Endometrial microvascular endothelial cells (primary cell): ENCODE measurements around the gene FES. TPM values are rescaled to one million over a fixed set of nuclear protein-coding genes. Genes with fewer than 3 reads are reported as not detected.
"Not testable (repeated sequence)": the region's sequence is repeated elsewhere in the genome, so short reads cannot be mapped to it uniquely, and the experiment has no call there.

ENCODE experiments used
- in situ Hi-C: cut with HindIII; loops from 2 replicates; pipeline ENCODE4 v1.10.0; 2017; ENCODE audit warnings: low sequenced_read_pairs, low pct_unique_long_range_greater_than_20kb; ENCODE audit errors: inconsistent ontology term
- total RNA-seq: library from RNA; depleted of rRNA; stranded (reverse); fragments of >200 nt; gene quantifications from one replicate; pipeline ENCODE4 v1.2.3, GENCODE V29; 2015; ENCODE audit errors: inconsistent ontology term

FES gene
- total RNA-seq, 1 donor from 2014 or later: 144 TPM

DNA sequence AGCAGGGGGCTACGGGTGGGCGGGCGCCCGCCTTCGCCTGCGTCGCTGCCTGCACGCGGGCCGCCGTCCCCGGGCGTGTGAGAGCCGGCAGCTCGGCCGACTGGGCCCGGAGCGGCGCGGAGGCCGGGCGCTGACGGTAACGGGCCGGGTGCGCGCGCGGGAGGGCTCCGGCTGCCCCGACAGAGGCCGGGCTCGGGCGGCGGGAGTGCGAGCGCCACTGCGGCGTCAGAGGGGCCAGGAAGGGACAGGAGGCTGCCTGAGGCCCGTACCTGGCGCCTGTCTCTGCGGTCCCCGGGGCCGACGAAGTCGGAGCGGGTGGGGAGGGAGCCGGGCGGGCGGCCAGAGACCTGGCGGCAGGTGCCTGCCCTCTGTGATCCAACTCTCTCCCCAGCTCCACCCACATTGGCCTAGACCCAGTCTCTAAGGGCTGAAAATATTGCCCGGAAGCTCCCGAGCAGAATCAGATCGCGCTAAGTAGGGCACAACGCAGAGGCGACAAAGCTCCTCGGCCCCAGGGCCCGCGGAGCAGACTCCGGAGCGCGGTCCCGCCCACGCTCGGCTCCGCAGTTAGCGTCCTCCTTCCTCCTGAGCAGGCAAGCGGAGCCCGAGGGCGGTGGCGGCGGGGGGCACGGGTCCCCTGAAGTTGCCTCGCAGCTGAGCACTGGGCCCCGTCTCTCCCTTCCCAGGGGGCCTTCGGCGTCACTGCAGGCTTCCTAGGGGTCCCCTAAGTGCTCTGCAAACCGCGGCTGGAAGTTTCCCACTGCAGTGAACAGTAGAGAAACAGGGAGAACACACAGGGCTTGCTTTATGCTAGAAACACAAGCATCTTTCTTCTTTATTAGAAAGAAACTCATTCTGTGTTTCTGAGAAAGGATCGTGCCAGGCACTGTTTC lies 18.8 kb downstream of the FES start, which contains the start of gene MAN2A2:
Gene MAN2A2 (plus strand): TSS at position 463 of the 893 bp plus-strand sequence. CDS start 906 bp downstream, outside the sequence.
- in situ Hi-C loops: no loop called here

DNA sequence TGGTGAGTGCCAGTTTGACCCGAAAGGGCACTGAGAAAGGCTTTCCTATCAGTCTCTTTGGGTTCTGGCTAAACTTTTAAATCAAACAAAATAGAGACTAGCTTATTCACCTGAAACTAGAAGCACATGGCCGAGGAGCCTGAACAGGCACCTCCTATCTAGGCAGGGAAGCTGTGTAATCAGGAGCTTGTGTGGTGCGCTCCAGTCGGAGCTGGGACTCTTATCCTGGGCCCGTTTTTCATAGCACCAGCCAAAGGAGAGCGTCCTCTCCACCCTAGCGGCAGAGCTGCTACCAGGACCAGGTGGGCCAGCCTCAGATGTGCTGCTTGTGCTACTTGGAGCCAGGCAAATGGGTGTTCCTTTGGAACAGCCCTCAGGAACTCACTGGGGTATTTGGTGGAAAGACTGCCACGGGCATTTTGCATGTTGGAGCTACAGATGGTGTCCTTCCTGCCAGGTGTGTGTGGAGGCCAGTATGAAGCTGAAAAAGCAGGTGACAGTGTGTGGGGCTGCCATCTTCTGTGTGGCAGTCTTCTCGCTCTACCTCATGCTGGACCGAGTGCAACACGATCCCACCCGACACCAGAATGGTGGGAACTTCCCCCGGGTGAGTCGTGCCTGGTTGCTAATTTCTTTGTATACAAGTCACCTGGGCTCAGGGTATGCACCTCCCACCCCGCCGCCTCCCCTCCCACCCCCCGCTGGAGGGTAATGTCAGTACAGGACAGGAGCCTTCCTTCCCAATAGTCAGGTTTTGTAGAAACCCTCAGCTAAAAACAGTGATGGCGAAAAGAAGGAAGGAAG lies 19.6 kb downstream of the FES start:
- in situ Hi-C loops: no loop called here

DNA sequence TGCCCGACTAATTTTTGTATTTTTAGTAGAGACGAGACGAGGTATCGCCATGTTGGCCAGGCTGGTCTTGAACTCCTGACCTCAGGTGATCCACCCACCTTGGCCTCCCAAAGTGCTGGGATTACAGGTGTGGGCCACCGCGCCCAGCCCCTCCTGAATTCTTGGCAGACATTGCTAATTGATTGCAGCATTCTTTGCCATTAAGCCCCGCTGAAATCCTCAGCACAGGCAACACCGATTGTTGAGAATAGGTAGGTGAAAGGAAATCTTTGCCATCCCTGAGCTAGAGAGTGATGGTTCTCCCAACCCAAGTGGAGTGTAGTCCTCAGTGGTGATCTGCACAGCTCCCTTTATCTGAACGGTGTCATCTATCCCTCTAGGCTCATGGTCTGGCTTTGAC lies 20.4 kb downstream of the FES start:
- in situ Hi-C loops: no loop called here

DNA sequence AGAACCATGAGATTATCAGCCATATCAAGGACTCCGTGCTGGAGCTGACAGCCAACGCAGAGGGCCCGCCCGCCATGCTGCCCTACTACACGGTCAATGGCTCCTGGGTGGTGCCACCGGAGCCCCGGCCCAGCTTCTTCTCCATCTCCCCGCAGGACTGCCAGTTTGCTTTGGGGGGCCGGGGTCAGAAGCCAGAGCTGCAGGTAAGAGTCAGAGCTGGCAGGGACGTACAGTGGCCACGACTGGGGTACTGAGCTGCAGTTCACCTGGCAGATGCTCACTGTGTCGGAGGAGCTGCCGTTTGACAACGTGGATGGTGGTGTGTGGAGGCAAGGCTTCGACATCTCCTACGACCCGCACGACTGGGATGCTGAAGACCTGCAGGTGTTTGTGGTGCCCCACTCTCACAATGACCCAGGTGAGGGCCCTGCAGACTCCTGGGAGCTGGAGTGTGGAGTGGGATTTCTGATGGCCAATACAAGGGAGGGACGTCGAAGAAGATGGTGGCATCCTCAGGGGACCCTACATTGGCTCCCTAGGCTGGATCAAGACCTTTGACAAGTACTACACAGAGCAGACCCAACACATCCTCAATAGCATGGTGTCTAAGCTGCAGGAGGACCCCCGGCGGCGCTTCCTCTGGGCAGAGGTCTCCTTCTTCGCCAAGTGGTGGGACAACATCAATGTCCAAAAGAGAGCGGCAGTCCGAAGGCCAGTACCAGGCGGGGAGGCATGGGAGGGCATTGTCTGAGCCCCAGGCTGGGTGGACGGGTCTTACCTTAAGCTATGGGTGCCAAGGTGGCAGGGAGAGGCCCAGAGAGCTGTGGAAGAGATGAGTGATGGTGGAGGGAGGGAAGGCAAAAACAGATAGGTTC lies 21.2 kb downstream of the FES start:
- in situ Hi-C loops: no loop called here

DNA sequence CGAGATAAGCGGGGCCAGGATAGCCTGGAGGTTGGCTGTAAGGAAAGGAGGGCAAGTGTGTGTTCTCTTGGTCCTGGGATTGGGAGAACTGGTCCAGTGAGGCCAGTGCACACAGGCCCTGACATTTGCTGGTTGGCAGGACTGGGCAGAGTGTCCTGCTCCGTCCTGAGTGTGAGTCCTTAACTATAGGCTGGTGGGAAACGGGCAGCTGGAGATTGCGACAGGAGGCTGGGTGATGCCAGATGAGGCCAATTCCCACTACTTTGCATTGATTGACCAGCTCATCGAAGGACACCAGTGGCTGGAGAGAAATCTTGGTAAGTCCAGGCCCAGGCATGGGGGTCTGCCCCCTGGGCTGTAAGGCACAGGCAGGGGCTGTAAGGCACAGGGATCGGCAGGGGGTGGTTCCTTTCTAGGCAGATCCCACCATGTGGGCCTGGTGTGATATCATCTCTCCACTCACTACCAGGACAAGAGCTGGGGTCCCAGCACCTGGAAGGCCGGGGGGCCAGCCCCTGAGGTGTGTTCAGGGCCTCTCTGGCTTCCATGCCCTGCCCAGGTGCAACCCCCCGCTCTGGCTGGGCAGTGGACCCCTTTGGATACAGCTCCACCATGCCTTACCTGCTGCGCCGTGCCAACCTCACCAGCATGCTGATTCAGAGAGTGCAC lies 22.0 kb downstream of the FES start:
- in situ Hi-C loops: no loop called here

DNA sequence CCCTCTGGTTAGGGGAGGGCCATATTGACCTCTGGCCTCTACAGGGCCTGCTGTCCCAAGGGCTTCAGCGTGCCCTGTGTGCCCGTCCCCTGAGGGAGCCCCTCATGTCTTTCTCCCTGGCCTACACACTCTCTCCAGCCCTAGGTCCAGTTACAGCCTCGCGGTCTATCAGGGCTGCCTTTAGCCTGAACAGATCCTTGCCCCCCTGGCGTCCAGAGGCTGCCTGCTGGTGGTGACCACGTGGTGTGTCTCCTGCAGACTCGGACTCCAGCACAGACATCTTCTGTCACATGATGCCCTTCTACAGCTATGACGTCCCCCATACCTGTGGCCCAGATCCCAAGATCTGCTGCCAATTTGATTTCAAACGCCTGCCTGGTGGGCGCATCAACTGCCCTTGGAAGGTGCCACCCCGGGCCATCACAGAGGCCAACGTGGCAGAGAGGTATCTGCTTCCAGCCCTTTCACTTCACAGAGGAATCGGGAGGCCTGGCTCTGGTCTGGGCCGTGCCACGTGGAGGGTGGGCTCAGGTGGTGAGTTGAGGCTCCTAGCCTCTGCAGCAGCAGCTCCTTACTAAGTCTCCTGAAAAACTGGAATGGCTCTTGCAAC lies 22.9 kb downstream of the FES start:
- in situ Hi-C loops: no loop called here

DNA sequence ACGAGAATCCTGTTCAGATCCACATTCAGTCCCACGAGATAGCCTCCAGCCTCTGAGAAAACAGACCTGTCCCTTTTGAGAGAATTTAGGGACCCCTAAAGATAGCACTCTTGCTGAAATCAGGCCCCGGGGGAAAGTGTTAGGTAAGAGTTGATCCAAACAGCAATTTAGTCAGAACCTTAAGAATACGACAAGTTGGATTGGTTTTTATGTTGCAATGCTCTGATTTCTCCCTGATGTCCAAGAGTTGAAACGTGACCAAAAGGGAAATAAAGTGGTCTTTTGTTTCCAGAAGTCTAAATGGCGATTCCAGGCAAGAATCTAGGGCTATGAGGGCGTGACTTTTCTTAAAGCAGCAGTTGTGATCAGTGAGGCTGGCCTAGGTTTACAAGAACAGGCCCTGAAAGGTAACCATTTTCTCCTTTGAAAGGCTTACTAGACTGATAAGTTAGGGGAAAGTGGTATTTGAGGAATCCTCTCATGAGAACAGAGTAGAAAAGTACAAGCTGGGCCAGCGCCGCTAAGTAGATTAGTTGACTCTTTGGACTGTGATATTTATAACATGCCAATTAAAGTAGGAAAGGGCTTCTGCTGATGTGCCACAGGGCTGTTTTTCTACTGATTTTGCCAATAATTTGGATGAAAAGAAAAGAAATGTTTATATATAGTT lies 23.7 kb downstream of the FES start:
- in situ Hi-C loops: no loop called here

DNA sequence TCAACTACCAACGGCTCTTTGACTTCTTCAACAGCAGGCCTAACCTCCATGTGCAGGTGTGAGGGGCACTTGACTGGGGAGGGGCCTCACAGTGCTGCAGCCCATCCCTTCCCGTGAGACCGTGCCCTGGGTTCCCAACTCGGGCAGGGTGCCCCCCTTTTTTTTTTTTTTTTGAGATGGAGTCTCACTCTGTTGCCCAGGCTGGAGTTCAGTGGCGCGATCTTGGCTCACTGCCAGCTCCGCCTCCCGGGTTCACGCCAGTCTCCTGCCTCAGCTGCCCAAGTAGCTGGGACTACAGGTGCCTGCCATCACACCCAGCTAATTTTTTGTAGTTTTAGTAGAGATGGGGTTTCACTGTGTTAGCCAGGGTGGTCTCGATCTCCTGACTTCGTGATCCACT lies 25.1 kb downstream of the FES start:
- in situ Hi-C loops: not testable (repeated sequence)

DNA sequence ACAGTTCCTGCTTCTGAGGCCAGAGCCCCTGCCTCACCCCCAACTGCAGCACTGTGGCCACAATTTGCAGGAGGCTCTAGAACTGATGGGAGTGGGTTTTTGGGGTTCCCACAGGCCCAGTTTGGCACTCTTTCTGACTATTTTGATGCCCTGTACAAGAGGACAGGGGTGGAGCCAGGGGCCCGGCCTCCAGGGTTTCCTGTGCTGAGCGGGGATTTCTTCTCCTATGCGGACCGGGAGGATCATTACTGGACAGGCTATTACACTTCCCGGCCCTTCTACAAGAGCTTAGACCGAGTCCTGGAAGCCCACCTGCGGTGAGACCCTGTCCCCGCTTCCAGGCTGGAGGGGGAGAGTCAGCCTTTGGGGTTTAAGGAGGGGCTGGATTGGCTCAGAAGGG lies 25.7 kb downstream of the FES start:
- in situ Hi-C loops: no loop called here

DNA sequence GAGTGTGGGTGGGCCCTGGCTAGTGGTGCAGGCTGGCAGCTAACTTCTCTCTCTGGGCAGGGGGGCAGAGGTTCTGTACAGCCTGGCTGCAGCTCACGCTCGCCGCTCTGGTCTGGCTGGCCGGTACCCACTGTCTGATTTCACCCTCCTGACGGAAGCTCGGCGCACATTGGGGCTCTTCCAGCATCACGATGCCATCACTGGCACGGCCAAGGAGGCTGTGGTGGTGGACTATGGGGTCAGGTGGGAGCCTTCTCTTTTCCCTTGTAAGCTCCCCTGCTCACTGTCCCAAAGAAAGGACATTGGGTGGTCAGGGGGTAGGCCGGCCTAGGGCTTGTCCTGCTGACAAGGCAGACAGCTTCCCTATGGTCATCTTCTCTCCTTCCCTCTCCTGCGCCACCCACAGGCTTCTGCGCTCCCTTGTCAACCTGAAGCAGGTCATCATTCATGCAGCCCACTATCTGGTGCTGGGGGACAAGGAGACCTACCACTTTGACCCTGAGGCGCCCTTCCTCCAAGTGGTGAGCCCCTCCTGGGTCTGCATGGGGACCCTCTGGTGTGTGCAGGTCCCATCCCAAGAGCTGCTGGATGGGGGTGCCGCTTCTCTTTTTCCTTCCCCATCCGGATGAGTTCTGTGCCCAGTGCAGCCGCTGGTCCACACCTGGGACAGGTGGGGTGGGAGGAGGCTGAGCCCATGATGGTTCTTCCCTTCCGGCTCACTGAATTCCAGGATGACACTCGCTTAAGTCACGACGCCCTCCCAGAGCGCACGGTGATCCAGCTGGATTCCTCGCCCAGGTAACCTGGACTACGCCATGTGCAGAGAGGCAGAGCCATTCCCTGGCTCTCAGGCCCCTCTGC lies 26.4 kb downstream of the FES start:
- in situ Hi-C loops: no loop called here

DNA sequence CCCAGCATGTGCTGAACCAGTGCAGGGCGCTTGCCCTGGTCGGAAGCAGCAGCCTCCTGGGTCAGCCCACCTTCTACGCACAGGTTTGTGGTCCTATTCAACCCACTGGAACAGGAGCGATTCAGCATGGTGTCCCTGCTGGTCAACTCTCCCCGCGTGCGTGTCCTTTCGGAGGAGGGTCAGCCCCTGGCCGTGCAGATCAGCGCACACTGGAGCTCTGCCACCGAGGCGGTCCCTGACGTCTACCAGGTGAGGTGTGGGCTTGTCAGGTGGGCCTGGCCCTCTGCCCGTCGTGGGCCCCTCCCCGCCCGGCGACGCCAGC lies 27.0 kb downstream of the FES start:
- in situ Hi-C loops: no loop called here

DNA sequence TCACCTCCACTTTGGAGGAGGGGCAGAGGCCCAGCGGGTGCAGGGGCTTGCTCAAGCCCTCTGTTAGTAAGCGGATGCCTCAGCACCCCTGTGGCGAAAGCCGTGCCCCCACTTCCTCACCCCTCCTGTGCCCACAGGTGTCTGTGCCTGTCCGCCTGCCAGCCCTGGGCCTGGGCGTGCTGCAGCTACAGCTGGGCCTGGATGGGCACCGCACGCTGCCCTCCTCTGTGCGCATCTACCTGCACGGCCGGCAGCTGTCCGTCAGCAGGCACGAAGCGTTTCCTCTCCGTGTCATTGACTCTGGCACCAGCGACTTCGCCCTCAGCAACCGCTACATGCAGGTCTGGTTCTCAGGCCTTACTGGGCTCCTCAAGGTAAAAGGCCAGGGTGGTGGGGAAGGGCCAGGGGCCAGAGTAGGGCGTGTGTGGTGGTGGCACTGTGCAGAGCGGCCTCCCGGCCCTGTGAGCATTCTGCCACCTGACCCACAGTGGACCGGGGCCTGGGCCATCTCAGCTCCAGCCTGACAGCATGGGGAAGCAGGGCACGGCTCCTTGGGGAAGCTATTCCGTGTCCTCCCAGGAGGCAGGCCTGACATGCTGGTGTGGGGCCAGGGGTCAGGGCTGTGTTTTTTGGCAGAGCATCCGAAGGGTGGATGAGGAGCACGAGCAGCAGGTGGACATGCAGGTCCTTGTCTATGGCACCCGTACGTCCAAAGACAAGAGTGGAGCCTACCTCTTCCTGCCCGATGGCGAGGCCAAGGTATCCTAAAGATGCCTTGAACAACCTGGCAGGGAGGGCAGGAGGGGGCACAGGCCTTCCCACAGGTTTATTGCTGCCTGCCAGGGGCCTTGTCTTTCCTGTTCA lies 27.8 kb downstream of the FES start:
- in situ Hi-C loops: no loop called here

DNA sequence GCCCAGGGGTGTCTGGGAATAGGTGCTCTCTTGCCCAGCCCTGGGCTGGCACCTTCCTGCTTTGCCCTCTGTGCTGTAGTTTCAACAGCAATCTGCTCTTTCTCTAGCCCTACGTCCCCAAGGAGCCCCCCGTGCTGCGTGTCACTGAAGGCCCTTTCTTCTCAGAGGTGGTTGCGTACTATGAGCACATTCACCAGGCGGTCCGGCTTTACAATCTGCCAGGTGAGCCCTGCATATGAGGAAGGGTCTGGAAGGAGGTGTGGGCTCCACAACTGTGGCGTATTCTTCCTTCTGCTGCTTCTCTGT lies 28.4 kb downstream of the FES start:
- in situ Hi-C loops: no loop called here

DNA sequence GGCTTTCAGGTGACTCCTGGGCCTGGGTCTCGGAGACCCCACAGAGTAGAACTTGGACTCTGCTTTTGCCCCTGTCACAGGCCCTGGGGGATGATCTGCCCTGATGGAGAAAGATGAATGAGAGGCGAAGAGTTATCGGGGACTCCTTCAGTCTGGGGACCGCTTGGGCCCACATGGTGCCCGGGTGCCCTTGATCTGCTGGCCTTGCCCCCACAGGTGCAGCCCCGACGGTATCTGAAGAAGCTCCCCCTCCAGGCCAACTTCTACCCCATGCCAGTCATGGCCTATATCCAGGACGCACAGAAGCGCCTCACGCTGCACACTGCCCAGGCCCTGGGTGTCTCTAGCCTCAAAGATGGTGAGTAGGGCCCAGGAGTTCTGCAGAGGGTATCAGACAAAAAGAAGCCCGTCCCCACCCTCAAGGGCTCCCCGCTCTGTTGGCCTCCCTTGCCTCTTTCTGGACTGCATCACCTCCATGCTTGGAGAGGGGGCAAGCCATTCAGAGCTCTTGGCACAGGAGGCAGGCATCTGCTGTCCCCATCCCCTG lies 29.2 kb downstream of the FES start:
- in situ Hi-C loops: no loop called here

DNA sequence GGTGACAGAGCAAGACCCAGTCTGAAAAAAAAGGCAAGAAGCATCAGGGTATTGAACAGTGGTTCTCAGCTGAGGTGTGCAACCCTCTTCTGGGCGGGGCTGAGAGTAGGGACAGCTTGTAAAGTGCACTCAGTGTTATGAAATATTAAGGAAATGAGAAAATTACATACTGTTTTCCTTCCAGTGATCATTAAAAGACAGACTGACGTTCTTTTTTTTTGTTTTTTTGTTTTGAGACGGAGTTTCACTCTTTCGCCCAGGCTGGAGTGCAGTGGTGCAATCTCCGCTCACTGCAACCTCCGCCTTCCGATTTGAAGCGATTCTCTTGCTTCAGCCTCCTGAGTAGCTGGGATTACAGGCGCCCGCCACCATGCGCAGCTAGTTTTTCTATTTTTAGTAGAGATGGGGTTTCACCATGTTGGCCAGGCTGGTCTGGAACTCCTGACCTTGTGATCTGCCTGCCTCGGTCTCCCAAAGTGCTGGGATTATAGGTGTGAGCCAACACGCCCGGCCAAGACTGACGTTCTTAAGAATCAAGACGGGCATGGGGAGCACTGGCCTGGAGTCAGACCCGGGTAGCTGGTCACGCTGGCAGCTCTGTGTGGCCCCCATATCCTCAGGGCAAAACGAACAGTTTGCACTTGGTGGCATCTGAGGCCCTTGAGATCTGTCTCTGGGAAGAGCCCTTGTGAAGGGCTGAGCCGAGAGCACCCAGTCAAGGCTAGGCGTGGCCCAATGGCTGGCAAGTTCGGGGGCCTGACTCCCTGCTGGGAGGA lies 30.2 kb downstream of the FES start:
- in situ Hi-C loops: no loop called here
